K562 (cell line): ENCODE measurements around the gene ZNF787. TPM values are rescaled to one million over a fixed set of nuclear protein-coding genes. Genes with fewer than 3 reads are reported as not detected.

ENCODE experiments used
- ATAC-seq: fragments of 200-7000 bp; cut with Tn5 transposase; 3 replicates; pipeline ENCODE4 v1.9.1; 2020; ENCODE audit warnings: moderate library complexity
- BruUV-seq: library from RNA; stranded (reverse); fragments of 400-500 nt; replicated peaks from 2 replicates; lab custom pipeline; 2021; lab: Mats Ljungman, UMichigan
- CTCF ChIA-PET: fragments of 300-600 bp; formaldehyde crosslinking; extraction: SDS; loops from one replicate; lab custom pipeline; 2021; ENCODE audit warnings: low intra/inter-chr PET ratio; lab: Yijun Ruan, JAX
- POLR2A ChIA-PET: fragments of 300-600, 350-650 bp; sonication (Branson Sonifier 250); formaldehyde crosslinking; extraction: SDS; loops from one replicate; lab custom pipeline; 2021; ENCODE audit warnings: antibody characterized with exemption, inconsistent platforms; lab: Yijun Ruan, JAX
- DNase-seq, 4 experiments: peaks; one replicate each; pipeline versions ENCODE4 v3.0.0 to v3.0.0-alpha.2; 2011 to 2018; ENCODE audit warnings: low spot score in 3 of 4, mixed read lengths in 3 of 4; ENCODE audit errors: extremely low read depth in 1 of 4
- FAIRE-seq: peaks from 2 replicates; lab custom pipeline; 2011; peaks lifted over from hg19 to GRCh38; lab: Jason Lieb, UNC
- H2AFZ ChIP-seq: 2 replicates; pipeline ENCODE4 v1.6.0; 2011; ENCODE audit warnings: low read depth, low read length, control low read depth, inconsistent platforms
- H3K27ac ChIP-seq: fragments of 200-600 bp; 3 replicates; pipeline ENCODE4 v1.8.0; 2011; ENCODE audit warnings: low read depth, mild to moderate bottlenecking, control low read depth, inconsistent platforms, low read length, moderate library complexity, mixed read lengths; ENCODE audit errors: extremely low read depth
- H3K27me3 ChIP-seq, 2 experiments: fragments of 300-600 bp in 1 of 2; 2 replicates in 1 of 2; 3 replicates in 1 of 2; pipeline versions ENCODE4 v1.6.0 to v1.8.0; 2011; ENCODE audit warnings: inconsistent platforms in 2 of 2, low read length in 2 of 2, mild to moderate bottlenecking in 1 of 2, mixed read lengths in 1 of 2, moderate library complexity in 1 of 2; ENCODE audit not compliant: control insufficient read depth in 2 of 2, insufficient read depth in 2 of 2
- H3K36me3 ChIP-seq: fragments of 300-600 bp; 3 replicates; pipeline ENCODE4 v1.8.0; 2011; ENCODE audit warnings: mild to moderate bottlenecking, low read length, inconsistent platforms; ENCODE audit not compliant: control insufficient read depth, insufficient read depth
- H3K4me1 ChIP-seq, 2 experiments: fragments of 200-600 bp in 1 of 2; replicated peaks in 1 of 2; 2 replicates in 1 of 2; 3 replicates in 1 of 2; pipeline versions ENCODE4 v1.5.1 to v1.8.0; 2011; ENCODE audit warnings: inconsistent platforms in 2 of 2, low read length in 2 of 2, mild to moderate bottlenecking in 1 of 2, mixed read lengths in 1 of 2, moderate library complexity in 1 of 2; ENCODE audit not compliant: control insufficient read depth in 2 of 2, insufficient read depth in 2 of 2
- H3K4me2 ChIP-seq: 2 replicates; pipeline ENCODE4 v1.6.1; 2011; ENCODE audit warnings: low read length, control low read depth, inconsistent platforms, mixed read lengths; ENCODE audit not compliant: insufficient read depth
- H3K4me3 ChIP-seq: fragments of 200-600 bp; sonication (generic), shearing (Covaris generic); 2 replicates; pipeline ENCODE4 v1.5.1; 2016; ENCODE audit warnings: control low read depth, inconsistent platforms
- H3K79me2 ChIP-seq: fragments of 200-600 bp; 3 replicates; pipeline ENCODE4 v1.8.0; 2011; ENCODE audit warnings: low read length, inconsistent platforms; ENCODE audit not compliant: control insufficient read depth, insufficient read depth
- H3K9ac ChIP-seq, 2 experiments: 2 replicates each; pipeline versions ENCODE4 v1.6.0 to v1.6.1; 2011; ENCODE audit warnings: low read depth in 2 of 2, low read length in 2 of 2, control low read depth in 1 of 2, inconsistent platforms in 1 of 2, mild to moderate bottlenecking in 1 of 2, mixed read lengths in 1 of 2; ENCODE audit not compliant: insufficient read depth in 1 of 2
- H3K9me1 ChIP-seq: one replicate; pipeline ENCODE4 v1.6.0; 2011; ENCODE audit warnings: inconsistent platforms, mild to moderate bottlenecking, low read length, moderate library complexity; ENCODE audit not compliant: control insufficient read depth, insufficient read depth
- H3K9me3 ChIP-seq: replicated peaks from 2 replicates; pipeline ENCODE4 v1.5.1; 2011; ENCODE audit warnings: low read depth, low read length, inconsistent platforms; ENCODE audit not compliant: control insufficient read depth, insufficient read depth
- H4K20me1 ChIP-seq: replicated peaks from 2 replicates; pipeline ENCODE4 v1.6.1; 2011; ENCODE audit warnings: low read length, inconsistent platforms, mixed read lengths; ENCODE audit not compliant: control insufficient read depth, insufficient read depth
- BRCA1 ChIP-seq, 2 experiments: fragments of 450-650 bp in 1 of 2; sonication (generic) in 1 of 2; formaldehyde crosslinking in 1 of 2; IDR thresholded peaks; 2 replicates each; pipeline versions ENCODE4 v1.5.0 to v1.6.1; 2017 to 2020; ENCODE audit warnings: mild to moderate bottlenecking in 1 of 2, missing genetic modification reagents in 1 of 2
- DPF2 ChIP-seq: fragments of 450-650 bp; IDR thresholded peaks from 2 replicates; pipeline ENCODE4 v1.6.1; 2016
- NCOR1 ChIP-seq: fragments of 450-650 bp; IDR thresholded peaks from 2 replicates; pipeline ENCODE4 v1.6.1; 2016; ENCODE audit warnings: mild to moderate bottlenecking, moderate library complexity
- PHF8 ChIP-seq: fragments of 200-600 bp; sonication (generic); IDR thresholded peaks from 2 replicates; pipeline ENCODE4 v1.6.1; 2012; ENCODE audit warnings: mixed run types, mild to moderate bottlenecking, inconsistent platforms, low read length, moderate library complexity, borderline replicate concordance
- SMAD4 ChIP-seq: fragments of 250-450 bp; sonication (Bioruptor Pico); conservative IDR thresholded peaks from 2 replicates; pipeline ENCODE4 v1.8.0; 2021; ENCODE audit warnings: inconsistent platforms, mild to moderate bottlenecking, moderate library complexity
- SMARCB1 ChIP-seq: IDR thresholded peaks from 2 replicates; pipeline ENCODE4 v1.6.1; 2011; ENCODE audit warnings: improper control_type of control experiment, low read depth; ENCODE audit not compliant: insufficient read length
- SPI1 ChIP-seq: IDR thresholded peaks from 2 replicates; pipeline ENCODE4 v1.6.1; 2011; ENCODE audit warnings: low read depth, low read length, control low read depth, borderline replicate concordance
- ZC3H4 ChIP-seq: sonication (generic); formaldehyde crosslinking; IDR thresholded peaks from 2 replicates; pipeline ENCODE4 v1.9.0; 2021; ENCODE audit warnings: missing genetic modification reagents, borderline replicate concordance
- ZNF354B ChIP-seq: fragments of 250-450 bp; sonication (Bioruptor Pico); IDR thresholded peaks from 2 replicates; pipeline ENCODE4 v1.4.0; 2020
- ZNF699 ChIP-seq: fragments of 250-450 bp; sonication (Bioruptor Pico); IDR thresholded peaks from 2 replicates; pipeline ENCODE4 v1.8.0; 2021; ENCODE audit warnings: mild to moderate bottlenecking, moderate library complexity; ENCODE audit not compliant: insufficient replicate concordance
- ZNF766 ChIP-seq: fragments of 200-800 bp; sonication (Bioruptor generic); conservative IDR thresholded peaks from 2 replicates; pipeline ENCODE4 v1.6.1; 2016; ENCODE audit warnings: missing genetic modification characterization, missing compliant biosample characterization
- WGBS: fragments of 100-300 bp; shearing (Covaris generic); methylation state at CpG from one replicate; pipeline ENCODE4 v1.1.6; 2016; ENCODE audit warnings: low coverage, mixed read lengths; ENCODE audit not compliant: insufficient coverage; ENCODE audit errors: missing lambda C conversion rate; 5-methylcytosine and 5-hydroxymethylcytosine counted together
- in situ Hi-C: fragments of 300-500 bp; cut with MboI; formaldehyde crosslinking; loops from 4 replicates; pipeline ENCODE4 v1.15.0; 2018; ENCODE audit warnings: inconsistent platforms, mixed read lengths
- intact Hi-C: fragments of 100-400 bp; cut with micrococcal nuclease; formaldehyde crosslinking; loops from 2 replicates; pipeline ENCODE4 v1.14.2; 2022
- polyA plus RNA-seq, 8 experiments: library from polyadenylated mRNA; depleted of rRNA in 4 of 8; stranded (reverse) in 5 of 8; unstranded in 3 of 8; fragments of >200 nt; fragmentation: Nextera tagmentation in 2 of 8; fragmentation: Illumina TruSeq in 1 of 8; extraction: Ambion mirVana in 2 of 8; extraction: Trizol in 1 of 8; gene quantifications; 2 replicates each; pipeline versions ENCODE4 v1.2.1 to v1.2.3, GENCODE V29; 2011 to 2014; ENCODE audit warnings: inconsistent platforms in 1 of 8, missing spikeins in 1 of 8
- total RNA-seq, 7 experiments: library from RNA; depleted of rRNA in 6 of 7; stranded (reverse); fragments of >200 nt in 6 of 7; fragmentation: Illumina TruSeq in 2 of 7; extraction: Trizol in 2 of 7; gene quantifications; 2 replicates each; pipeline versions ENCODE4 v1.2.1 to v1.2.3, GENCODE V29; 2011 to 2021; ENCODE audit warnings: low replicate concordance in 1 of 7
- TF ChIP-seq, protein P1 (sequence below): sonication (generic); formaldehyde crosslinking; IDR thresholded peaks from 2 replicates; pipeline ENCODE4 v1.8.0; 2022; ENCODE audit warnings: mild to moderate bottlenecking, missing genetic modification reagents
- TF ChIP-seq, protein P2 (sequence below): fragments of 450-650 bp; formaldehyde crosslinking; IDR thresholded peaks from 2 replicates; pipeline ENCODE4 v1.4.0; 2020; ENCODE audit warnings: mild to moderate bottlenecking, moderate library complexity
- TF ChIP-seq, protein P3 (sequence below): sonication (generic); formaldehyde crosslinking; IDR thresholded peaks from 2 replicates; pipeline ENCODE4 v1.8.0; 2022; ENCODE audit warnings: missing genetic modification reagents, mild to moderate bottlenecking, borderline replicate concordance
- TF ChIP-seq, protein P4 (sequence below): sonication (generic); formaldehyde crosslinking; IDR thresholded peaks from 2 replicates; pipeline ENCODE4 v1.8.1; 2023; ENCODE audit warnings: mild to moderate bottlenecking, missing genetic modification reagents

The ZNF787 gene
- total and polyA plus RNA-seq, 9 of the 15 experiments (the other 6 are each of a cell fraction or from before 2014, with no cell fraction given), result 0.45 to 77.6 (median 7.3) TPM

DNA sequence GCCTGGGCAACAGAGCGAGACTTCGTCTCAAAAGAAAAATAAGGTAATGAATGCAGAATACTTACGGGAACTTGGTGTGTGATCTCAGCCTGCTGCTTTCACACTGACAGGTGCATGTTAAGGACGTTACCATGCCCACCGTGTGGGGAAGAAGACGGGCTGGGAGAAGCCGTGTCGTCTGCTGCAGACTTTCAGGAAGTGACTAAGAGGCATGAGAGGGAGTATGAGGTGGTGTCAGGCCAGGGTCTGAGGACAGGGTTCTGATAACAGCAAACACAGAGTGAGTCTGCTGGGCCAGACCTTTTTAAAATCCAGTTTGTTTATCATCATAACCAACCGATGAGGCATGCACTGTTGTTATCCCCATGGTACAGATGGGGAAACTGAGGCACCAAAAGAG, 41.2 kb upstream of the ZNF787 start:
- Histone ChIP-seq H3K4me3 (no peak overlapping the region), H3K27ac (no peak overlapping the region), H3K27me3 (no peaks in the 10 kb centered on the region), H3K9me3 (no peaks in the 10 kb centered on the region), H3K4me2 (no peak overlapping the region), H3K9me1 (no peaks in the 10 kb centered on the region), H3K9ac (no peak overlapping the region), H2AFZ (no peak overlapping the region), H3K4me1 (peaks cover 5 to 11% of the 10 kb centered on the region in 2 experiments; a peak in 4 of 5 replicates), H3K36me3 (peaks cover 10% of the 10 kb centered on the region; the same call in 2 of the 3 replicates), H4K20me1 (no peaks in the 10 kb centered on the region; the same call in 1 of the 2 replicates), H3K79me2 (no peaks in the 10 kb centered on the region)
- BruUV-seq, result no TSS peak
- ATAC-seq (peak; percentile 79), DNase-seq (peak in 2 of 4 experiments; percentile 56 to 67), FAIRE-seq (peak; percentile 86)
- POLR2A ChIA-PET, result interaction anchor here (1.2 kb wide), 1 partner anchor 25 kb away, joined by 3 read pairs; no protein-coding TSS in a partner anchor
- WGBS, result 21% methylated on average over 9 of the region's 9 CpGs
- intact Hi-C loops, result no loop called here
- in situ Hi-C loops, result no loop called here
- CTCF ChIA-PET, result no interaction called here
- TF ChIP-seq, protein P1, sequence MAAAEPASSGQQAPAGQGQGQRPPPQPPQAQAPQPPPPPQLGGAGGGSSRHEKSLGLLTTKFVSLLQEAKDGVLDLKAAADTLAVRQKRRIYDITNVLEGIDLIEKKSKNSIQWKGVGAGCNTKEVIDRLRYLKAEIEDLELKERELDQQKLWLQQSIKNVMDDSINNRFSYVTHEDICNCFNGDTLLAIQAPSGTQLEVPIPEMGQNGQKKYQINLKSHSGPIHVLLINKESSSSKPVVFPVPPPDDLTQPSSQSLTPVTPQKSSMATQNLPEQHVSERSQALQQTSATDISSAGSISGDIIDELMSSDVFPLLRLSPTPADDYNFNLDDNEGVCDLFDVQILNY (CRISPR knock-in tag), result no peak
- TF ChIP-seq NCOR1 (peak; percentile 27; the same call in 1 of the 2 replicates), ZC3H4 (CRISPR knock-in tag) (no peak), ZNF699 (CRISPR knock-in tag) (no peak), BRCA1 (IDR thresholded peaks at IDR 0.05) (no peak), BRCA1 (CRISPR knock-in tag; IDR thresholded peaks at IDR 0.05) (no peak), ZNF766 (no peak), DPF2 (peak; percentile 51; the same call in 1 of the 2 replicates), SMAD4 (CRISPR knock-in tag) (0 out of 2 replicates have a peak, but pooled peaks have one; percentile 19), ZNF354B (CRISPR knock-in tag) (no peak), PHF8 (no peak), SMARCB1 (no peak), SPI1 (peak; percentile 66; the same call in 1 of the 2 replicates)
- TF ChIP-seq, protein P2, sequence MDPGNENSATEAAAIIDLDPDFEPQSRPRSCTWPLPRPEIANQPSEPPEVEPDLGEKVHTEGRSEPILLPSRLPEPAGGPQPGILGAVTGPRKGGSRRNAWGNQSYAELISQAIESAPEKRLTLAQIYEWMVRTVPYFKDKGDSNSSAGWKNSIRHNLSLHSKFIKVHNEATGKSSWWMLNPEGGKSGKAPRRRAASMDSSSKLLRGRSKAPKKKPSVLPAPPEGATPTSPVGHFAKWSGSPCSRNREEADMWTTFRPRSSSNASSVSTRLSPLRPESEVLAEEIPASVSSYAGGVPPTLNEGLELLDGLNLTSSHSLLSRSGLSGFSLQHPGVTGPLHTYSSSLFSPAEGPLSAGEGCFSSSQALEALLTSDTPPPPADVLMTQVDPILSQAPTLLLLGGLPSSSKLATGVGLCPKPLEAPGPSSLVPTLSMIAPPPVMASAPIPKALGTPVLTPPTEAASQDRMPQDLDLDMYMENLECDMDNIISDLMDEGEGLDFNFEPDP, result no peak
- TF ChIP-seq, protein P3, sequence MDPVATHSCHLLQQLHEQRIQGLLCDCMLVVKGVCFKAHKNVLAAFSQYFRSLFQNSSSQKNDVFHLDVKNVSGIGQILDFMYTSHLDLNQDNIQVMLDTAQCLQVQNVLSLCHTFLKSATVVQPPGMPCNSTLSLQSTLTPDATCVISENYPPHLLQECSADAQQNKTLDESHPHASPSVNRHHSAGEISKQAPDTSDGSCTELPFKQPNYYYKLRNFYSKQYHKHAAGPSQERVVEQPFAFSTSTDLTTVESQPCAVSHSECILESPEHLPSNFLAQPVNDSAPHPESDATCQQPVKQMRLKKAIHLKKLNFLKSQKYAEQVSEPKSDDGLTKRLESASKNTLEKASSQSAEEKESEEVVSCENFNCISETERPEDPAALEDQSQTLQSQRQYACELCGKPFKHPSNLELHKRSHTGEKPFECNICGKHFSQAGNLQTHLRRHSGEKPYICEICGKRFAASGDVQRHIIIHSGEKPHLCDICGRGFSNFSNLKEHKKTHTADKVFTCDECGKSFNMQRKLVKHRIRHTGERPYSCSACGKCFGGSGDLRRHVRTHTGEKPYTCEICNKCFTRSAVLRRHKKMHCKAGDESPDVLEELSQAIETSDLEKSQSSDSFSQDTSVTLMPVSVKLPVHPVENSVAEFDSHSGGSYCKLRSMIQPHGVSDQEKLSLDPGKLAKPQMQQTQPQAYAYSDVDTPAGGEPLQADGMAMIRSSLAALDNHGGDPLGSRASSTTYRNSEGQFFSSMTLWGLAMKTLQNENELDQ, result no peak
- TF ChIP-seq, protein P4, sequence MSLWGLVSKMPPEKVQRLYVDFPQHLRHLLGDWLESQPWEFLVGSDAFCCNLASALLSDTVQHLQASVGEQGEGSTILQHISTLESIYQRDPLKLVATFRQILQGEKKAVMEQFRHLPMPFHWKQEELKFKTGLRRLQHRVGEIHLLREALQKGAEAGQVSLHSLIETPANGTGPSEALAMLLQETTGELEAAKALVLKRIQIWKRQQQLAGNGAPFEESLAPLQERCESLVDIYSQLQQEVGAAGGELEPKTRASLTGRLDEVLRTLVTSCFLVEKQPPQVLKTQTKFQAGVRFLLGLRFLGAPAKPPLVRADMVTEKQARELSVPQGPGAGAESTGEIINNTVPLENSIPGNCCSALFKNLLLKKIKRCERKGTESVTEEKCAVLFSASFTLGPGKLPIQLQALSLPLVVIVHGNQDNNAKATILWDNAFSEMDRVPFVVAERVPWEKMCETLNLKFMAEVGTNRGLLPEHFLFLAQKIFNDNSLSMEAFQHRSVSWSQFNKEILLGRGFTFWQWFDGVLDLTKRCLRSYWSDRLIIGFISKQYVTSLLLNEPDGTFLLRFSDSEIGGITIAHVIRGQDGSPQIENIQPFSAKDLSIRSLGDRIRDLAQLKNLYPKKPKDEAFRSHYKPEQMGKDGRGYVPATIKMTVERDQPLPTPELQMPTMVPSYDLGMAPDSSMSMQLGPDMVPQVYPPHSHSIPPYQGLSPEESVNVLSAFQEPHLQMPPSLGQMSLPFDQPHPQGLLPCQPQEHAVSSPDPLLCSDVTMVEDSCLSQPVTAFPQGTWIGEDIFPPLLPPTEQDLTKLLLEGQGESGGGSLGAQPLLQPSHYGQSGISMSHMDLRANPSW, result no peak
